ENCODE results near the gene CNOT1.

Gene CNOT1

GRCh38 chr16:58478427-58478826 lies 151.2 kb downstream of the CNOT1 start:
- no peak for DNase-seq

GRCh38 chr16:58476791-58477190 lies 152.8 kb downstream of the CNOT1 start:
- no peak for DNase-seq

GRCh38 chr16:58475091-58475619 lies 154.5 kb downstream of the CNOT1 start:
- no peak for DNase-seq

- no peak for DNase-seq
These were observed 155.3 kb downstream of the CNOT1 start for GRCh38 chr16:58474296-58474695.

- DNase-seq: no peak
These were observed 156.8 kb downstream of the CNOT1 start for GRCh38 chr16:58472827-58473226.

- no peak for DNase-seq
These were observed 157.4 kb downstream of the CNOT1 start for GRCh38 chr16:58472266-58472665.

GRCh38 chr16:58471209-58471975 lies 158.2 kb downstream of the CNOT1 start:
- no peak for DNase-seq
